H1 (cell line): ENCODE measurements around the gene COX19. TPM values are rescaled to one million over a fixed set of nuclear protein-coding genes. Genes with fewer than 3 reads are reported as not detected.

Experiments
- CHD7 ChIP-seq: fragments of 300-600 bp; sonication (generic); IDR thresholded peaks from 2 replicates; pipeline ENCODE4 v1.7.1; 2012; ENCODE audit warnings: low read length, moderate library complexity, mild to moderate bottlenecking, inconsistent platforms; ENCODE audit not compliant: insufficient replicate concordance
- KDM5A ChIP-seq: fragments of 200-600 bp; IDR thresholded peaks from 2 replicates; pipeline ENCODE4 v1.7.1; 2012; ENCODE audit warnings: mild to moderate bottlenecking, low read length, inconsistent platforms, mixed read lengths
- polyA plus RNA-seq, 7 experiments: library from polyadenylated mRNA; depleted of rRNA in 3 of 7; stranded (reverse) in 5 of 7; unstranded in 2 of 7; fragments of >200 nt in 5 of 7; fragments of 200-250 nt in 2 of 7; gene quantifications; 1 replicate in 5 of 7; 2 replicates in 1 of 7; 4 replicates in 1 of 7; pipeline versions ENCODE4 v1.2.1 to v1.2.3, GENCODE V29; 2011 to 2013; ENCODE audit warnings: missing spikeins in 2 of 7, mixed read lengths in 2 of 7
- total RNA-seq: library from RNA; stranded (reverse); fragmentation: NEBNext Ultra II Directional; extraction: Animal tissue kit (Norgen Biotek cat#: 25700); gene quantifications from 2 replicates; pipeline ENCODE4 v1.2.1, GENCODE V29; 2021

The COX19 gene
- total and polyA plus RNA-seq, 2 of the 8 experiments (the other 6 are each of a cell fraction or from before 2014, with no cell fraction given) = 3.9 to 7.9 TPM

- TF ChIP-seq CHD7 = no peak
- TF ChIP-seq KDM5A = no peak
Measured at GRCh38 chr7:944744-945143, 30.6 kb downstream of the COX19 start (continued).
